ENCODE measurements around the gene ZCCHC24. TPM values are rescaled to one million over a fixed set of nuclear protein-coding genes. Genes with fewer than 3 reads are reported as not detected.

Gene ZCCHC24
- total and polyA plus RNA-seq, 2 experiments from 2014 or later: 58.0 to 65.4 TPM

GRCh38 chr10:79347226-79347893, 98.1 kb downstream of the ZCCHC24 start, which contains the start of gene PPIF:
PPIF (plus strand) TSS chr10:79347469; CDS start chr10:79347549, 80 bp downstream.
- TF ChIP-seq CTCF (IDR thresholded peaks at IDR 0.05; ENCODE audit: low read depth, low read length): peak; percentile 87
- Histone ChIP-seq H3K27ac (peak within 1 kb of the TSS; percentile 81), H3K27me3 (no peaks in the 10 kb centered on the region)

GRCh38 chr10:79346388-79347225, 98.8 kb downstream of the ZCCHC24 start:
- Histone ChIP-seq H3K4me1 (ENCODE audit: low read depth) (peaks cover 48% of the 10 kb centered on the region), H3K9me3 (ENCODE audit: low read depth) (no peaks in the 10 kb centered on the region), H3K27me3 (no peaks in the 10 kb centered on the region), H3K36me3 (peaks cover 7% of the 10 kb centered on the region), H3K27ac (no peak overlapping the region), H3K4me3 (no peak overlapping the region)
- DNase-seq (ENCODE audit: low read depth in 1 of 2, low spot score in 1 of 2): no peak
- TF ChIP-seq CTCF (IDR thresholded peaks at IDR 0.05; ENCODE audit: low read depth, low read length): no peak

More at GRCh38 chr10:79347226-79347893, 98.1 kb downstream of the ZCCHC24 start, which contains the start of gene PPIF:
- peaks cover 46% of the 10 kb centered on the region for H3K4me1 ChIP-seq (ENCODE audit: low read depth)
- H3K4me3 ChIP-seq: peak within 1 kb of the TSS; percentile 63
- DNase-seq (ENCODE audit: low read depth in 1 of 2, low spot score in 1 of 2): peak; percentile 96 to 97
- H3K36me3 ChIP-seq: peaks cover 15% of the 10 kb centered on the region
- H3K9me3 ChIP-seq (ENCODE audit: low read depth): no peaks in the 10 kb centered on the region

GRCh38 chr10:79346012-79346340, 99.4 kb downstream of the ZCCHC24 start:
- no peaks in the 10 kb centered on the region for H3K9me3 ChIP-seq (ENCODE audit: low read depth)
- DNase-seq (ENCODE audit: low read depth in 1 of 2, low spot score in 1 of 2): no peak
- H3K27me3 ChIP-seq: no peaks in the 10 kb centered on the region
- H3K4me1 ChIP-seq (ENCODE audit: low read depth): peaks cover 48% of the 10 kb centered on the region
- H3K36me3 ChIP-seq: peaks cover 6% of the 10 kb centered on the region
- no peak overlapping the region for H3K4me3 ChIP-seq
- no peak overlapping the region for H3K27ac ChIP-seq
- no peak for TF ChIP-seq CTCF (IDR thresholded peaks at IDR 0.05; ENCODE audit: low read depth, low read length)

- Histone ChIP-seq H3K27ac (peak overlapping the region; percentile 5), H3K4me3 (no peak overlapping the region), H3K9me3 (ENCODE audit: low read depth) (no peaks in the 10 kb centered on the region), H3K27me3 (no peaks in the 10 kb centered on the region), H3K4me1 (ENCODE audit: low read depth) (peaks cover 48% of the 10 kb centered on the region), H3K36me3 (peaks cover 1% of the 10 kb centered on the region)
- TF ChIP-seq CTCF (IDR thresholded peaks at IDR 0.05; ENCODE audit: low read depth, low read length): no peak
- DNase-seq (ENCODE audit: low read depth in 1 of 2, low spot score in 1 of 2): peak in 1 of 2 donors; percentile 18
Observed at GRCh38 chr10:79345241-79346011, 100.0 kb downstream of the ZCCHC24 start.

DNA sequence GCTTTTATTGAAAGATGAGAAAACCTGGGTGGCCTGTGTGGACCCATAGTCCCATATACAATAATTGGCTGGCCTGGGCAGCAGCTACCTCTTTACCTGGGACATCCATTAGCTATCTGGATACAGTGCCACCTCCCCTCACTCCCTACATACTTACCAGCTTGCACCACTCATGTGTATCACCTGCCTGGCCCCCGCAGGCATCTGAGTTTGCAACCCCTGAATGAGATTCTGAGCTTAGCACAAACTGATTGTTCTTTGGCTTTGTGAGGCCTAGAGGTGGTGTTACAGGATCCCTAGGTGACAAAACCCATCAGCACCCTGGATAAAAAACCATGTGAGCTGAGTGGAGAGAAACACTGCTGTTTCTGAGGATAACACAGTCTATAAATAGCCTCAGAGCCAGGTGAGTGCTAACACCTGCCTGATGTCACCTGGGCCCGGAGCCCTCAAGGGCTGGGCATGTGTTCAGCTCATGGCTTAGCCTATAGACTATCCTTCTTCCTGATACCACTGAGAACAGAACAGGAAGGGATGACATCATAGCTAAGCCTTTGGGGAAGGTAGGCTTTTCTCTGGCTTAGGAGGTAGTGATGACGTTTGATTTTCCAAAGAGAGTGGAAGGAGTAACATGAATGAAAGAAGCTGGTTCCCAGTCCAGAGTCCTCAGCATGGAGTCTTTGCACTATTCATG, 100.8 kb downstream of the ZCCHC24 start:
- Histone ChIP-seq H3K36me3 (no peaks in the 10 kb centered on the region), H3K9me3 (ENCODE audit: low read depth) (no peaks in the 10 kb centered on the region), H3K4me3 (no peak overlapping the region), H3K27ac (peak overlapping the region; percentile 5), H3K27me3 (no peaks in the 10 kb centered on the region), H3K4me1 (ENCODE audit: low read depth) (peaks cover 48% of the 10 kb centered on the region)
- no peak for TF ChIP-seq CTCF (IDR thresholded peaks at IDR 0.05; ENCODE audit: low read depth, low read length)
- no peak for DNase-seq (ENCODE audit: low read depth in 1 of 2, low spot score in 1 of 2)

All from cardiac muscle cell (in vitro differentiated cells and primary cell).